GM12864 (cell line): Measurements from ENCODE around the gene SLC43A3.

Experiments used
- DNase-seq: peaks from one replicate; pipeline ENCODE4 v3.0.0-alpha.2; 2011; ENCODE audit warnings: low read depth
- H3K4me3 ChIP-seq: 2 replicates; pipeline ENCODE4 v1.5.1; 2011; ENCODE audit warnings: mild to moderate bottlenecking, low read depth, low read length, control low read depth
- TF ChIP-seq, protein P1 (sequence below): IDR thresholded peaks from 2 replicates; pipeline ENCODE4 v1.5.1; 2011; ENCODE audit warnings: low read depth, mild to moderate bottlenecking, moderate library complexity, low read length, control low read depth, inconsistent platforms; ENCODE audit errors: missing control alignments

Gene SLC43A3

DNA sequence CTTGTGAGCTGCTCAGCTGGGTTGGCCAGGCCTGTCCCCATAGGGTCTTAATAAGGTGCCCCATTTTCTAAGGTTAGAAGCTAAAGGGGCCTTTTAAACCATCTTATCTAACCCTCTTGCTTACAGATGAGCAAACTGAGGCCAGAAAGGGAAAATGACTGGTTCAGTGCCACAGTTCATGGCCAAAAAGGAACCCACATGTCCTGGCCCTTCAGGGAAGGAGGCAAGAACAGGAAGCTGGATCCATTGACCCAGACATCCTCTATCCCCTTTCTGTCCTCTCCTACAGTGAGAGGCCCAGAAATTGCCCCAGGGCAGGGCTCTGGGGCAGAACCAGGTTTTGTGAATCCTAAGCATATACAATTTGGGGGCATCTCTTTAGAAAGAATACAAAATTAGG, 56.0 kb downstream of the SLC43A3 start:
- H3K4me3 ChIP-seq, result no peak overlapping the region
- DNase-seq, result no peak
- TF ChIP-seq, protein P1, sequence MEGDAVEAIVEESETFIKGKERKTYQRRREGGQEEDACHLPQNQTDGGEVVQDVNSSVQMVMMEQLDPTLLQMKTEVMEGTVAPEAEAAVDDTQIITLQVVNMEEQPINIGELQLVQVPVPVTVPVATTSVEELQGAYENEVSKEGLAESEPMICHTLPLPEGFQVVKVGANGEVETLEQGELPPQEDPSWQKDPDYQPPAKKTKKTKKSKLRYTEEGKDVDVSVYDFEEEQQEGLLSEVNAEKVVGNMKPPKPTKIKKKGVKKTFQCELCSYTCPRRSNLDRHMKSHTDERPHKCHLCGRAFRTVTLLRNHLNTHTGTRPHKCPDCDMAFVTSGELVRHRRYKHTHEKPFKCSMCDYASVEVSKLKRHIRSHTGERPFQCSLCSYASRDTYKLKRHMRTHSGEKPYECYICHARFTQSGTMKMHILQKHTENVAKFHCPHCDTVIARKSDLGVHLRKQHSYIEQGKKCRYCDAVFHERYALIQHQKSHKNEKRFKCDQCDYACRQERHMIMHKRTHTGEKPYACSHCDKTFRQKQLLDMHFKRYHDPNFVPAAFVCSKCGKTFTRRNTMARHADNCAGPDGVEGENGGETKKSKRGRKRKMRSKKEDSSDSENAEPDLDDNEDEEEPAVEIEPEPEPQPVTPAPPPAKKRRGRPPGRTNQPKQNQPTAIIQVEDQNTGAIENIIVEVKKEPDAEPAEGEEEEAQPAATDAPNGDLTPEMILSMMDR, result no peak

DNA sequence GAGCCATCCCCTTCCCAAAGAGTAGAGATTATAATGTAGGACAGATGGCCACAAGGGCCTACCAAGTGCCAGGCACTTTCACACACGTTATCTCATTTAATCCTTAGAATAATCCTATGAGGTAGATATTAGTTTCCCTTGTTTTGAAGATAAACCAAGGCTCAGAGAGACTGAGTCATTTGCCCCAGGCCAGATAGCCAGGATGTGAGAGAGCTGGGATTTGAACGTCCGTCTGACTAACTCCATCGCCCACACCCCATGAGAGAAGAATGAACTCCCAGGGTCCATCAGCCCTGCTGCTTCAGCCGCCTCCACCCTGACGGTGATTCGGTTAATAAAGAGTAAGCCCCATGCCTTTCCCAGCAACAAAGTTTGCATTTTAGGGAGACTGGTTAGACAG, 56.7 kb downstream of the SLC43A3 start:
- no peak for DNase-seq
- H3K4me3 ChIP-seq, result no peak overlapping the region
- TF ChIP-seq, protein P1, result no peak

- DNase-seq, result no peak
- TF ChIP-seq, protein P1, result no peak
- H3K4me3 ChIP-seq, result no peak overlapping the region
These were observed 58.1 kb downstream of the SLC43A3 start for GRCh38 chr11:57368845-57369232.

GRCh38 chr11:57368106-57368844, 58.6 kb downstream of the SLC43A3 start:
- TF ChIP-seq, protein P1, result no peak
- no peak for DNase-seq
- no peak overlapping the region for H3K4me3 ChIP-seq

DNA sequence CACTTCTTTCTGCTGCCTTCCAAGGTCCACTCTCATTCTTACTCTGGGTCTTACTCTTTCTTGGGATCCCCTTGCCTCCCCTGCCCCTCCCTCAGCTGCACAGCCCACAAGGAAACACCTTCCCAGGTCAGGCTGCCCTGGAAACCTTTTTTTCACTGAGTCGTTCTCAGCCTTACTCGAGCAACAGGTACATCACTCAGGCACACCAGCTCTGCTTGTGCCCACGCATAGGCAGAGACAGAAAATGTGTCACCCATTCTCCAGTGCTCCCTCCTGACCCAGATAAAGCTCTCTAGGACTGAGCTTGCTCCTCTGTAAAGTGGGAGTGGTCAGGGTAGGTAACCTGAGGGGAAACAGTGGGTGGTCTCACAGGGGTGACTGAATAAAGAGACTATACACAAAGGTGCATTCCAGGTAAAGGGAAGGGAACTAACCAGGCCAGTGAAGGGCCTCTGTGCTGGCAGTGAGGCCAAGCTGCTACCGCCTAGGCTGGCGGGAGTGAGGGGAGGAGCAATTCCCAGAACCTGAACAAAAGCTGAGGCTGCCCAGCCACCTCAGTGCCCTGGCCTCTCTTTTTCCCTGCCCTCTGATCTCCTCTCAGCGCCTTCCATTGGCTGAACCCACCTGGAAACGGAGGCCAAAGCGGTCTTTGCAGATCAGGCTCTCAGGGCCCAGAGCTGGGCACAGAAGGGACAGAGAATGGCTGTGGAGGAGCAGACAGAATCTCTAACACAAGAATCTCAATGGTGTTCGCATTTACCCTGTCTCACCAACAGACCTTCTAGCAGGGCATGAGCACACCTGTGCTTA, 61.9 kb downstream of the SLC43A3 start:
- TF ChIP-seq, protein P1, result no peak
- no peak for DNase-seq
- H3K4me3 ChIP-seq, result no peak overlapping the region

DNA sequence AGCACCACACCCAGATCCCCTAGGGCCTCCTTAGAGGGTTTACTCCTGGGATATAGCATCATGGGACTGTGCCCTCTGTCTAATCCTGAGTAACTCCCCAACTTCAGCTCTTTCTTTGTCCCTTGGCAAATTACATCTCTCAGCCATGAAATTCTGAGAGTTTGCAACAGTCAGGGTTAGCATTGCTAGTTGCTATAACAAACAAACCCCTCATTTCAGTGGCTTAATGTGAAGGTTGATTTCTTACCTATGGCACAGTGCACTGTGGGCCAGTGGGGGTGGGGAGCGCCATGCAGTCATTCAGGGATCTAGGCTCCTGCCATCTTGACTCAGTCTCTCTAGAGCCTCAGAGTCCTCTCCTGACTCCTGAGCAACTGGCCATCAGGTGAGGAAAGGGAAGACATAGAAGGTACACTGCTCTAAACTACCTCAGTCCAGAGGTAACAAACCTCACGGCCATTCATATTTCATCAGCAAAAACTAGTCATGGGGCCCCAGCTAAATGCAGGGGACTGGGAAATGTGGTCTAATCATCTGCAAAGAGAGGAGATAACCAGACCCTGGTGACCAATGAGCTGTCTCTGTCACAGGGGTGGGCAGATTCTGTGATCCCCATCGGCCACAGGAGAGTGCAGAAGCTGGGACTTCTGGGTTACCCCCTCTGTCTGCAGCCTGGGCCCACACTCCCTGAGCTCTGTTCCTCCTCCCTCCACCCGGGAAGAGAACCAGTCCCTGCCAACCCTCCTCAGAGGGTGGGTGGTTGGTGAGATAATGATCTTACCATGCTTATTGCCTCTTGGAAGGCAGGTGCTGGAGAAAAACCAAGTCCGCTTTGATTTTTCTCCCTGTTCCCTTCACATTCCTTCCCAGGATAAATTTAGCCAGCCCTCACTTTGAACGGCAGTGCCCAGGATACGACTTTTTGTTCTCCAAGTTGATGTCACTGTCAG, 63.5 kb downstream of the SLC43A3 start:
- no peak overlapping the region for H3K4me3 ChIP-seq
- TF ChIP-seq, protein P1, result no peak
- no peak for DNase-seq
